ENCODE measurements around the gene CYBC1. TPM values are rescaled to one million over a fixed set of nuclear protein-coding genes. Genes with fewer than 3 reads are reported as not detected.

CYBC1 gene
- total RNA-seq, 4 donors from 2014 or later: 17.3 to 29.8 (median 19.3) TPM

GRCh38 chr17:82446649-82447048, 3.9 kb downstream of the CYBC1 start:
- DNase-seq: no peak
- H3K27ac ChIP-seq: no peak overlapping the region
- no peak overlapping the region for H3K4me3 ChIP-seq
- H3K27me3 ChIP-seq: no peaks in the 10 kb centered on the region
- no peaks in the 10 kb centered on the region for H3K36me3 ChIP-seq
- H3K4me1 ChIP-seq: peaks cover 9 to 28% of the 10 kb centered on the region in 2 donors
- no peaks in the 10 kb centered on the region for H3K9me3 ChIP-seq
- TF ChIP-seq POLR2A (IDR thresholded peaks at IDR 0.05) (no peak), CTCF (IDR thresholded peaks at IDR 0.05 in 4 of 5, conservative IDR thresholded peaks at IDR 0.05 in 1 of 5) (no peak)
- no peak for ATAC-seq
- intact Hi-C loops (cut with DNase I; ENCODE audit: low total_unique reads) (no loop called here), in situ Hi-C loops (cut with MboI; ENCODE audit: low sequenced_read_pairs in 4 of 4) (no loop called here)

GRCh38 chr17:82446124-82446523, 4.4 kb downstream of the CYBC1 start:
- H3K27ac ChIP-seq: peak overlapping the region in 1 of 4 donors; percentile 4

GRCh38 chr17:82445542-82445941, 5.0 kb downstream of the CYBC1 start:
- TF ChIP-seq CTCF (IDR thresholded peaks at IDR 0.05 in 4 of 5, conservative IDR thresholded peaks at IDR 0.05 in 1 of 5): no peak
- intact Hi-C loops (cut with DNase I; ENCODE audit: low total_unique reads): no loop called here
- in situ Hi-C loops (cut with MboI; ENCODE audit: low sequenced_read_pairs in 4 of 4): no loop called here
- DNase-seq: no peak
- no peaks in the 10 kb centered on the region for H3K9me3 ChIP-seq
- H3K27me3 ChIP-seq: no peaks in the 10 kb centered on the region
- ATAC-seq: no peak
- no peak overlapping the region for H3K4me3 ChIP-seq
- H3K27ac ChIP-seq: peak overlapping the region in 2 of 4 donors; percentile 4 to 18
- H3K4me1 ChIP-seq: peaks cover 4 to 21% of the 10 kb centered on the region in 2 donors
- H3K36me3 ChIP-seq: no peaks in the 10 kb centered on the region

More at GRCh38 chr17:82446124-82446523, 4.4 kb downstream of the CYBC1 start:
- in situ Hi-C loops (cut with MboI; ENCODE audit: low sequenced_read_pairs in 4 of 4) (no loop called here), intact Hi-C loops (cut with DNase I; ENCODE audit: low total_unique reads) (no loop called here)
- no peak overlapping the region for H3K4me3 ChIP-seq
- H3K4me1 ChIP-seq: peaks cover 4 to 23% of the 10 kb centered on the region in 2 donors
- TF ChIP-seq CTCF (IDR thresholded peaks at IDR 0.05 in 4 of 5, conservative IDR thresholded peaks at IDR 0.05 in 1 of 5): no peak
- TF ChIP-seq POLR2A (IDR thresholded peaks at IDR 0.05): no peak
- DNase-seq (no peak), ATAC-seq (no peak)
- H3K36me3 ChIP-seq: no peaks in the 10 kb centered on the region
- H3K9me3 ChIP-seq: no peaks in the 10 kb centered on the region
- no peaks in the 10 kb centered on the region for H3K27me3 ChIP-seq

GRCh38 chr17:82444941-82445521, 5.5 kb downstream of the CYBC1 start:
- no peaks in the 10 kb centered on the region for H3K9me3 ChIP-seq
- peaks cover 4 to 21% of the 10 kb centered on the region in 2 donors for H3K4me1 ChIP-seq
- no peak overlapping the region for H3K4me3 ChIP-seq
- H3K36me3 ChIP-seq: peaks cover 0 to under 1% of the 10 kb centered on the region in 2 donors
- ATAC-seq (no peak), DNase-seq (no peak)
- in situ Hi-C loops (cut with MboI; ENCODE audit: low sequenced_read_pairs in 4 of 4): no loop called here
- TF ChIP-seq CTCF (IDR thresholded peaks at IDR 0.05 in 4 of 5, conservative IDR thresholded peaks at IDR 0.05 in 1 of 5) (no peak), POLR2A (IDR thresholded peaks at IDR 0.05) (no peak)
- H3K27ac ChIP-seq: peak overlapping the region in 2 of 4 donors; percentile 4 to 18
- intact Hi-C loops (cut with DNase I; ENCODE audit: low total_unique reads): no loop called here
- H3K27me3 ChIP-seq: no peaks in the 10 kb centered on the region
